K562 (cell line): ENCODE data around the gene B9D2. TPM values are rescaled to one million over a fixed set of nuclear protein-coding genes. Genes with fewer than 3 reads are reported as not detected.

ENCODE experiments used
- BDP1 ChIP-seq: IDR thresholded peaks from 3 replicates; pipeline ENCODE4 v1.6.1; 2011; ENCODE audit not compliant: insufficient read length, insufficient read depth
- CSDE1 ChIP-seq, 2 experiments: fragments of 450-650 bp; IDR thresholded peaks; 2 replicates each; pipeline ENCODE4 v1.6.1; 2016; ENCODE audit warnings: mild to moderate bottlenecking in 1 of 2
- DACH1 ChIP-seq: fragments of 450-650 bp; IDR thresholded peaks from 2 replicates; pipeline ENCODE4 v1.6.1; 2018; ENCODE audit not compliant: partially characterized antibody
- ETV5 ChIP-seq: sonication (generic); formaldehyde crosslinking; IDR thresholded peaks from 2 replicates; pipeline ENCODE4 v1.4.0; 2020; ENCODE audit warnings: low read depth, mild to moderate bottlenecking, missing genetic modification reagents
- FOXP4 ChIP-seq: sonication (generic); formaldehyde crosslinking; IDR thresholded peaks from 2 replicates; pipeline ENCODE4 v1.8.0; 2022; ENCODE audit warnings: mild to moderate bottlenecking, missing genetic modification reagents, borderline replicate concordance
- NR2F6 ChIP-seq: fragments of 450-650 bp; formaldehyde crosslinking; IDR thresholded peaks from 2 replicates; pipeline ENCODE4 v1.4.0; 2020; ENCODE audit warnings: mild to moderate bottlenecking
- polyA plus RNA-seq, 8 experiments: library from polyadenylated mRNA; depleted of rRNA in 4 of 8; stranded (reverse) in 5 of 8; unstranded in 3 of 8; fragments of >200 nt; fragmentation: Nextera tagmentation in 2 of 8; fragmentation: Illumina TruSeq in 1 of 8; extraction: Ambion mirVana in 2 of 8; extraction: Trizol in 1 of 8; gene quantifications; 2 replicates each; pipeline versions ENCODE4 v1.2.1 to v1.2.3, GENCODE V29; 2011 to 2014; ENCODE audit warnings: inconsistent platforms in 1 of 8, missing spikeins in 1 of 8
- total RNA-seq, 7 experiments: library from RNA; depleted of rRNA in 6 of 7; stranded (reverse); fragments of >200 nt in 6 of 7; fragmentation: Illumina TruSeq in 2 of 7; extraction: Trizol in 2 of 7; gene quantifications; 2 replicates each; pipeline versions ENCODE4 v1.2.1 to v1.2.3, GENCODE V29; 2011 to 2021; ENCODE audit warnings: low replicate concordance in 1 of 7
- TF ChIP-seq, protein P1 (sequence below): conservative IDR thresholded peaks from 2 replicates; pipeline ENCODE4 v1.6.1; 2011; ENCODE audit warnings: low read depth, mild to moderate bottlenecking, low read length; ENCODE audit not compliant: control insufficient read depth

Gene B9D2
- total and polyA plus RNA-seq, 9 of the 15 experiments (the other 6 are each of a cell fraction or from before 2014, with no cell fraction given) = 0.83 to 6.9 (median 2.8) TPM

DNA sequence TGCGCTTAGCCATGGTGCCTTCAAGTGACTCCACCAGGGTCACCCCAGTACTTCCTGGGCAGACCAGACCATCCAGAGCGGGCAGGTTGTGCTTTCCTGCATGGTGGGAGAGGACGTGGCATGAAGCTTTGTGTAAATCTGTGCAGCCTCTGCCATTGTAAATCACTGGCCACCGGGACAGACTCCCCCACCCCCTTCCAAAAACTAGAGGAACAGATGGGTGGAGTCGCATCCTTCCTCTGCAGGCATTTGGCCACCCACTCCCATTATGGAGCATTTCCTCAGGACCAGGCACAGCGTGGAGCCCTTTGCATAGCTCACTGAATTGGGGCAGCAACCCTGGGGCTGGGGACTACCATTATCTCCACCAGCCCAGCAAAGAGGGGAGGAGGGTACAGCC, 41.8 kb upstream of the B9D2 start (continued):
- no peak for TF ChIP-seq FOXP4 (CRISPR knock-in tag)
- TF ChIP-seq, protein P1, sequence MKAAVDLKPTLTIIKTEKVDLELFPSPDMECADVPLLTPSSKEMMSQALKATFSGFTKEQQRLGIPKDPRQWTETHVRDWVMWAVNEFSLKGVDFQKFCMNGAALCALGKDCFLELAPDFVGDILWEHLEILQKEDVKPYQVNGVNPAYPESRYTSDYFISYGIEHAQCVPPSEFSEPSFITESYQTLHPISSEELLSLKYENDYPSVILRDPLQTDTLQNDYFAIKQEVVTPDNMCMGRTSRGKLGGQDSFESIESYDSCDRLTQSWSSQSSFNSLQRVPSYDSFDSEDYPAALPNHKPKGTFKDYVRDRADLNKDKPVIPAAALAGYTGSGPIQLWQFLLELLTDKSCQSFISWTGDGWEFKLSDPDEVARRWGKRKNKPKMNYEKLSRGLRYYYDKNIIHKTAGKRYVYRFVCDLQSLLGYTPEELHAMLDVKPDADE = no peak
- no peak for TF ChIP-seq CSDE1 (IDR thresholded peaks at IDR 0.05)
- TF ChIP-seq ETV5 (CRISPR knock-in tag) = no peak
- no peak for TF ChIP-seq DACH1
- no peak for TF ChIP-seq BDP1
- no peak for TF ChIP-seq NR2F6 (CRISPR knock-in tag)
- TF ChIP-seq, all 486 proteins: peak for 0
